Lung microvascular endothelial cell (primary cell): ENCODE measurements around the gene CAMK2N1. TPM values are rescaled to one million over a fixed set of nuclear protein-coding genes. Genes with fewer than 3 reads are reported as not detected.
A peak's percentile ranks its signal among the peaks of the same experiment; 100 is the strongest.

Source experiments
- DNase-seq, 2 donors: peaks; one replicate each; pipeline versions ENCODE4 v3.0.0 to v3.0.0-alpha.2; 2010; ENCODE audit warnings: low read depth in 2 of 2
- total RNA-seq: library from RNA; depleted of rRNA; stranded (reverse); fragments of >200 nt; gene quantifications from 2 replicates; pipeline ENCODE4 v1.2.1, GENCODE V29; 2014

Gene CAMK2N1
- total RNA-seq, 1 donor from 2014 or later = 0.40 TPM

DNA sequence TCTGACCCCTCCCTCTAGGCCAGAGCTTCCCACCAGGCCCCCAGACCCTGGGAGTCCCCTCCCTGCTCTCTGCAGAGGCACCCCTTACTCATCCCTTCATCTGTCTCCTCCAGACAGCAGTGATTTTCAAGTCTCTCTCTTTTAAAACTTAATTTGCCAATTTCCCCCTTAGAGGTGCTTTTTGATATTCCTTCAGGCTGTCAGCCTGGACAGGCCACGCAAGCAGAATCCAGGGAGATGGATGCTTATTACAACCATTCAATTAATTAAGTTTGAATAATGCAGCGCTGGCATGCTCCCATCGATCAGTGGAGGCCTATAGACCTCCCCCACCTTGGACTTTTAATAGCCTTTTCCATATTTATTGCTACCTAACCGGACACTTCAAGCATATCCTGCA, 6.2 kb downstream of the CAMK2N1 start:
- DNase-seq = no peak

DNA sequence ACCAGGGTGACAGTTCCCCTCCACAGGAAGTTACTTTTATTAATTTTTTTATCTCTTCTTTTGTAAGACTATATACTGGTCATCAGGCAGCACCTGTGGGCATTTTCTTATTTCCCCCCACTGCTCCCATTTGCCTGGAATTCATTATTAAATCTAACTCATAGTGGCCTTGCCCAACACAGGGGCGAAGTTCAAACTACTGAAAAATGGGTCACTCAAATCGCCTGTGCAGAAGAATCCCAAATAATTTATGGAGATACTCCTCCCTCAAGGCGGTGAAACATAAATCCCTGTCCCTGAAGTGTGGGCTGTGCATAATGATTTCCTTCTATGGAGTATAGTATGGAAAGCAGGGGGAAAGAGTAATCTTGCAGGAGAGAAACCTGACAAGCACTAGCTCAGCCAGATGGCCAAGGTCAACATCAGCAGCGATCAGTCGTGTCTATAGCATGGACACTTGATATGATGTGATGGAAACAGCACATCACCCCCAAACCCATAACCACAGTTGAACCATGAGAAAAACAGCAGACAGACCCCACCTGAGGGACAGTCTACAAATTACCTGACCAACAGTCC, 7.9 kb downstream of the CAMK2N1 start:
- no peak for DNase-seq

DNA sequence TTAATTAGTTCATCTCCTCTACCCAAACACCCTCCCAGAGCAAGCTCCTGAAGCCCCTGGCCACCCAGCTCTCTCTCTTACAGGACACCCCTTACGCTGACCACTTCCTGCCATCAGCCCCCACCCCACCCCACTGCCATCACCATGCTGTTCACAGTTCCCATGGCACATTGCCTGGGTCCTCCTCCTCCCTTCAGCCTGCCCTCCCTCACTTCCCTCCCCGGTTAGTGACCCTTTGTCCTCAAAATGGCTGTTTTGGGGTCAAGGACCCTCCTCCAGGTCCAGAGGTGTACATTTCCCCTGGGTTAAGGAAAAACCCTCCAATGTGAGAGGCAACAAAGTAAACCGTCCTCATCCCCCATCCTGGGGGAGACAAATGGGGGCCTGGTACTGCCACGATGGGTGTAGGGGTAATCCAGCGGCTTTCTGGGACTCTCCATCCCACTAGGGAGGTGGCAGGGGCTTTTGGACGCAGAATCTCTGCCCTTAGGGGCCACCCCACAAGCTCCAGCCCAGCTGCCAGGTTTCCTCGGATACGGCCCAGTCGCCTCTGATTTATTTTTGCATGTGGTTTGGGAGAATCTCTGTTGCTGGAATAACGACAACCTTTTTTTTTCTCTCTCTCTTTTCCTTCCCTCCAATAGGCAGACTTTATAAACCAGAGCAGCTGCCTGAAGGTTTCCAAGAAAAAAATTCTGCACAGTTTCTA, 8.5 kb downstream of the CAMK2N1 start:
- DNase-seq = no peak

DNA sequence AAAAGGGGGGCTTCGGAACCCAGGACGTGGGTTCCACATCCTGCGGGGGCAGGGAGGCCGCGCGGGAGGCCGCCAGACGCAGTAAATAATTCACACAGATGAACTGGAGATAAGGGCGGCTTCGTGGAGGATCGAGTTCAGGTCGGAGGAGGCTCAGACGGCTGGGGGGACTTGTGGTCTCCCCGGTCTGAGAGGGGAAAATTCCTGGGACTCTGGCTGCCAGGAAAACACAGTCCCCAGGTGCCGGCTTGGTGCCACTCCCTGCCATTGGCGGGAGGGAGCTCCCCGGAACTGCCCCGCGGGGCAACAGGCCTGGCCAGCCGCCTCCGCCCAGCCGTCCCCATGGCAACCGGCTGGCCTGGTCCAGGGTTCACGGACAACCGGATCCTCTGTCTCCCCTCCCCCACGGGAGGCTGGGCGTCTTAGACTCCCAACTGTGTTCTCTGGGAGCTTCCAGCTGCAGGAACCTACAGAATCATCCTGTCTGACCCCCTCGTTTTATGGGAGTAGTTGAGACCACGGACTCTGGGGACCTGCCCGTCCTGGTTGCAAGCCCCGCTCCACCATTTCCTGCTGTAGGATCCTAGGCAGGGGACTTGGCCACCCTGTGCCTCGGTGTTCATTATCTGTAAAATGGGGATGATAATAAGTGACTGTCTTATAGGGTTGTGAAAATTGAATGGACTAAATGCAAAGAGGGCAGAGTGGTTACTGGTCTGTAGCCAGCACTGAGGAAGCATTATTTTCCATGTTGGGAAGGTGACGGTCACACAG, 9.6 kb downstream of the CAMK2N1 start:
- DNase-seq = no peak

DNA sequence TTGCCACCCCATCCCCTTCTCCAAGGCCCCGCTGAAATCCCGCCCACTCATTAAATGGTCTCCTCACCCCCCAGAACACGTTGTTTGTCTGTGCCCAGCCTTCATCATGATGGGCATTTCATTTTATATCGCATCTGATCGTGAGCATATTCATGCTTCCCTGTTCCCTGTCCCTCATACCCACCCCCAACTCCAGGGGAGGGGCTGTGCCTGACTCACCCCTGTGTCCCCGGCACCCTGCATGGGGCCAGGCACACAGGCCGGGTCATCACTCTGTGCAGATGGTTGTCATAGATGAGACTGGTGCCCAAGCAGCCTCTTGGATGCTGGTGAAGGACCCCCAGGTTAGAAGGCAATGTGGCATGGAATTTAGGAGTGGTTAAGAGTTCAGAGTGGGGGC, 11.0 kb downstream of the CAMK2N1 start:
- no peak for DNase-seq

DNA sequence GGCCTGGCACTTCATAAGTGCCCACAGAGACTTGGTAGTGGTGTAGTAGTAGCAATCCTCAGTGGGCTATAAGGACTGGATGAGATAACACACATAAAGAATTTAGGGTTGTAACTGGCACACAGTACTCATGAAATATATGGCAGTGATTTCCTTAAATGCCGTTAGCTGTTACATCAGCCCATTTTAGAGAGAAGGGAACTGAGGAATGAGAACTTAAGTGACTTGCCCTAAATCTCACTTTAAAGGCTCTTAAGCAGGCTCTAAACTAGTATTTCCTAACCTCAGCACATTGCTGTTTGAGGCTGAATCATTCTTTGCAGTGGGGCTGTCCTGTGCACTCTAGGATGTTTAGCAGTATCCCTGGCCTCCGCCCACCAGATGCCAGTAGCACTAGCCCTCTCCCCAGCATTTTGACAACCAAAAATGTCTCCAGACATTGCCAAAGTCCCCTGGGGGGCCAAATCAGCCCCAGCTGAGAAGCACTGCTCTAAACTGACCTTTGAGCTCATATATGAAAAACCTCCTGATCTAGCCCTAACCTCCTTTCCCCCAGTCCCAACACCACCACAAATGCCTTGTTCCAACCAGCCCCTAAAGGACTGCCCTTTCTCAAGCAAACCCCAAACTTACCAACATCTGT, 11.6 kb downstream of the CAMK2N1 start:
- no peak for DNase-seq

DNA sequence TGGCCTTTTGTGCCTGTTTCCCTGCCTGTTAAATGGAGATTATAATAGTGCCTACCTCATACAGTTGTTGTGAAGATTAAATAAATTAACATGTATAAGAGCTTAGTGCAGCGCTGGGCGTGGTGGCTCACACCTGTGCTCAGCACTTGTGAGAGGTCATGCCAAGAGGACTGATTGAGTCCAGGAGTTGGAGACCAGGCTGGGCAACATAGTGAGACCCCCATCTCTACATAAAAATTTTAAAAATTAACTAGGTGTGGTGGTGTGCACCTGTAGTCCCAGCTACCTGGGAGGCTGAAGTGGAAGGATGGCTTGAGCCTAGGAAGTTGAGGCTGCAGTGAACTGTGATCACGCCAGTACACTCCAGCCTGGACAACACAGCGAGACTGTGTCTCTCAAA, 12.1 kb downstream of the CAMK2N1 start:
- DNase-seq = no peak

DNA sequence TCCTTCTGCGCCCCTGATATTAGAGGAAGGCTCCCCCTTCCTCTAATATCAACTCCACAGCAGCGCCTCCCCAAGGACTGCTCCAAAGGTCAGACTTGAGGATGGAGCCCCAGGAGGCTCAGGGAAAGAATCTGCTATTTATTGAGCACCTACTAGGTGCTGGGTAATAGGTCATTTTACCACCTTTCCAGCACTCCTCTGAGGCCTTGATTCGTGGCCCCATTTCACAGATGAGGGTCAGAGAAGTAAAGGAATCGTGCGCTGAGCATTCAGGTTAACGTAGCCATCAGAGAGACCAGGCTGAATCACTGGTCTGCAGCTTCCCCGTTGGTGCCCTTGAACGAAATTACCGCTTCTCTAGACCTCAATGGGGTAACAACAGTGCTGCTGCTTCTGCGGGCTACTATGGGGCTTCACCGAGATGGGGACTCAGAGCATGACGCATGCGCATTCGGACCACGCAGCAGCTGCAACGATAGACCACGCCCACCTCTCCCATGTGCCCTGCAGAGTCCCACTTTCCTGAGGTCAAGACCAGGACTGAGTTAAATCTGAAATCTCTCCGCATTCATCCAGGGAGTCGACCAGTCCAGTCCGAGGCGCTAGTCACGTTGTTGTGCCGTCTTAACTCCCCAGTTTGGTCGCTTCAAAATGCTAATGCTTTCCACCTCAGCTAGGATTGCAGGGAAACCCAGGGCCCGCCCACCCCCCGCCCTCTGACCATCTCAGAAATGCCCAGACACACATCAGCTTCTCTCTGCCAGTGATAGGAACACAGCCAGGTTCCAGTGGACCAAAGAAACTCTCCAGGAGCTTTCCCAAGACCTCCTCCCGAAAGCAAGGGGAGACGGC, 12.9 kb downstream of the CAMK2N1 start:
- peak; percentile 43 to 50 for DNase-seq

DNA sequence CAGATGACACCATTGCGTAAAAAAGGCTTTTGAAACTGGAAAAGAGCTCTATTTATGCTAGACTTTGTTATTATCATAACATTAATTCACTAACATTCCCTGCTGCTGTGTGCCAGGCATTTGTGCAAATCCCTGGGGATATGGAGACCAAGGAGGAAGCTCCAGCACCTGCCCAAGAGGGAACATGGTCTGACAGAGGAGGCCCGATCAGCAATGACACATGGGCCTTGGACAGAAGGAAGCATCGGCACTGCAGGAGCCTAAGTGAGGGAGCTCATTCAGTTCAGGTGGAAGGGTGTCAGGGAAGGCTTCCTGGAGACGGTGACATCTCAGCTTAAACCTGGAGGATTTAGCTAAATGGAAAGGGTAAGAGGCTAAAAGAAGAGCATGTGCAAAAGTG, 13.9 kb downstream of the CAMK2N1 start:
- no peak for DNase-seq

DNA sequence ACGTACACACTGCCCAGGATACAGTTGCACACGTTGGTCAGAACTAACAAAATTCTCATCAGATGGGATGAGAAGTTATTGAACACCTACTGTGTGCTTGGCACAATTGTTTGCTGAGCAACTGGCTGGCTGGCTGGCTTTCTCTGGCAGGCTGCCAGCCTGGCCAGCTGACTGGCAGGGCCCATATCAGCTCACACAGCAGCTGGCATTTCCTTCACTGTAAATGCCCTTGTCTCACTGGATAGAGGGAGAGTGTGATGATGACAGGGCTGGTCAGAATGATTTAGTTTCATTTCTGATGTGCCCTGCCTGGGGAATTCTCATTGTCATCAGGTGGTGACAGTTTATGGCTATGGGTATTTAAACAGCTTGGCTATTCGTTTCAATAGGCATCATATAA, 15.8 kb downstream of the CAMK2N1 start:
- peak in 1 of 2 donors; percentile 24 for DNase-seq

DNA sequence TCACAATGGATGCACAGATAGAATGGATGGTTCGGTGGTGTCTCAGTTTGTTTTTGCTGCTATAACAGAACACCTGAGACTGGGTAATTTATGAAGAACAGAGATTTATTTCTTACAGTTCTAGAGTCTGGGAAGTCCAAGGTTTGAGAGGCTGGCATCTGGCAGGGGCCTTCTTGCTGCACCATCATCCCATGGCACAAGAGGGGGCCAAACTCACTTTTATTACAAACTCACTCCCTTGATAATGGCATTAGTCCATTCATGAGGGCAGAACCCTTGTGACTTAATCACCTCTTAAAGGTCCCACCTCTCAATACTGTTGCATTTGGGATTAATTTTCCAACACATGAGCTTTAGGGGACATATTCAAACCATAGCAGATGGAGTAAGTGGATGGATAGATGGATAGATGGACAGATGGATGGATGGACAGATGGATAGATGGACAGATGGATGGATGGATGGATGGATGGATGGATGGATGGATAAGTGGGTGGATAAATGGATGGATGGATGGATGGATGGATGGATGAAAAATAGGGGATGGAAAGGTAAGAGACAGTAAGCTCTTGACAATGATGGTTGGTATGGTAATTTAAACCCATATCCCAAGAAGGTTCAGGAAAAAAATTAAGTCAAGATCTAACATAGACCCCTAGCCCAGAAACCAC, 16.5 kb downstream of the CAMK2N1 start:
- no peak for DNase-seq

DNA sequence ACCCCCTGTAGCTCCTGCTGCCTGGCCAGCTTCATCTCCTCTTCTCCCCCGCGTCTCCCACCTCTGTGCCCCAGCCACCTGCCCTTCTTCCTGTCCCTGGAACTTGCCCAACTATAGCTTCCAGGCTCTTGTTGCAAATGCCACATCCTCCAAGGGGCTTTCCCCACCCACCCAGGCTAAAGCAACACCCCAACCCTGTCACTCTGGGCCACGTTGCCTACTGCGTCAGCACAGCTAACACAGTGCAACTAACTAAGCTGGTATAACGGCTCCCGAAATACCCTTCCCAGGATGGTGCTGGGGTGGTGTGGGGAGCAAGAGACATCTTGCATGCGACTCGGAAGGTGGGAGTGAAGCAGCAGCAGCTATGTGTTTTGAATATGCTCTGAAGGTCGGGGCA, 19.7 kb downstream of the CAMK2N1 start:
- no peak for DNase-seq

DNA sequence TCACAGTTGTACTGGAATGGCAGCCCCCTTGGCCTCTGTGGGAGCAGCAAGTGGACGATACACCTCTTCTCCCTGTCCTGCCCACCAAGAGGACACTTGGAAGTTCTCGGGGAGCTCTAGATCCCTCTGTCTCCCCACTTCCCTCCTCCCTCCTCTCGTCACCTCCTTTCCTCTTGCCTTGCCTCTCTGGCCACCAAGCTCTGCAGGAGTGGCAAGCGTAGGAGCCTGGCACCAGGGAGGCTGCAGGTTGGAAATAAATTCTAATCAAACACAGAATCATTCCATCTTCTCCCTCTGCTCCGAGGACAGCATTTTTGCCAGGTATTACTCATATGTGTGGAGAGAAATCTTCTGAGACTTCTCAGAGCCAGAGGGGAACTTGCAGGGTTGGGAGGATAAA, 20.8 kb downstream of the CAMK2N1 start:
- no peak for DNase-seq

DNA sequence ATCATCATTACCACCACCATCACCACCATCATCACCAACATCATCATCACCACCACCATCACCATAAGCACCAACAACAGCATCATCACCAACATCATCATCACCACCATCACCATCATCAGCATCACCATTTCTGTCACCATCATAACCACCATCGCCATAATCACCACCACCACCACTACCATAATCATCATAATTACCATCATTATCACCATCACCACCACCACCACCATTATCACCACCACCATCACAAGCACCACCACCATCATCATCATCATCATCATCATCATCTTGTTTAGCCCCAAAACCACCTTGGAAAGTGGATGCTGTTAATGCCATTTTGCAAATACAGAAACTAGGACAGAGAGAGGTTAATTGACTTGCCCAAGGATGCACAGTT, 22.5 kb downstream of the CAMK2N1 start:
- no peak for DNase-seq

DNA sequence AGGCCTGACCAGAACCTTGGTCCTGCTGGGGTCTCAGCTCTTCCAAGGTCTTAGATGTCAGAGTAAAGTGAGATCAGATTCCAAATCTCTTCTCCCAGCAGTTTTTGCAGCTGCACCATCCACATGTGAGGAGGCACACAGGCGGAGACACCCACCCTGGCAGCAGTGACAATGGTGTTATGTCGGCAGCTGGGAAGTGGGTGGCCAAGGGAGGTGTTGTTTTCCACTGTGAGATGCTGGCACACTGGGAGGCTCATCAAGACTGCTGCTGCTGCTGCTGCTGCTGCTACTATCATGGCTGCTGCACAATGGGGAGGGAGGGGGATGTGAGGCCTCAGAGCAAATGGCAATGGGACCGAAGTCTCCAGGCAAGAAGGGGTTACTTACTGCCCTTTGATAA, 23.6 kb downstream of the CAMK2N1 start:
- DNase-seq = no peak

DNA sequence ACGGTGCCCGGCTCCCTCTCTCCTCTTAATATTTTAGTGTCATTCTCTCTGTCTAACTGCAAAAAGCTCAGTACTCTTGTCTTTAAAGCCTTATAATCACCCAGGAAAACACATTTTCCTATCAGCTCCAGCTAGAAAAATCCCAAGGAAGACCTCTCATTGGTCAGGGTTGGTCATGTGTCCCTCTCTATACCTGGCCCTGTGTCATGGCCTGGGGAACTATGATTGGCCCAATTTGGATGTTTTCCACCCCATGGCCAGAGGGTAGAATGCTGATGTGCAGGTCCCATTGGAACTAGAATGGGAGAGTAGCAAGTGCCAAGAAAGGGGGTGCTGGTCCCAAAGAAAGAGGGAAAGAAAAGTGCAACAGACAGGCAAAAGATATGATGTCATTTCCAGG, 27.3 kb downstream of the CAMK2N1 start:
- no peak for DNase-seq

DNA sequence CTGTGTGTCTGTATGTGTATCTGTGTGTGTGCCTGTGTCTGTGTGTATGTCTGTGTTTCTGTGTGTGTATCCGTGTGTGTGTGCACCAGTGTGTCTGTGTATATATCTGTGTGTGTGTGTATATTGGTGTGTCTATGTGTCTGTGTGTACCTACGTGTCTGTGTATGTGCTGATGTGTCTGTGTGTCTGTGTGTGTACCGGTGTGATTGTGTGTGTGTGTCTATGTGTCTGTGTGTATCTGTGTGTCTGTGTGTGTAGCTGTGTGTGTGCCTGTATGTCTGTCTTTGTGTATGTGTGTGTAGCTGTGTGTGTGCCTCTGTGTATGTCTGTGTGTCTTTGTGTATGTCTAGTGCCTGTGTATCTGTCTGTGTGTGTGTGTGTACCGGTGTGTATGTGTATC, 32.0 kb downstream of the CAMK2N1 start:
- no peak for DNase-seq

DNA sequence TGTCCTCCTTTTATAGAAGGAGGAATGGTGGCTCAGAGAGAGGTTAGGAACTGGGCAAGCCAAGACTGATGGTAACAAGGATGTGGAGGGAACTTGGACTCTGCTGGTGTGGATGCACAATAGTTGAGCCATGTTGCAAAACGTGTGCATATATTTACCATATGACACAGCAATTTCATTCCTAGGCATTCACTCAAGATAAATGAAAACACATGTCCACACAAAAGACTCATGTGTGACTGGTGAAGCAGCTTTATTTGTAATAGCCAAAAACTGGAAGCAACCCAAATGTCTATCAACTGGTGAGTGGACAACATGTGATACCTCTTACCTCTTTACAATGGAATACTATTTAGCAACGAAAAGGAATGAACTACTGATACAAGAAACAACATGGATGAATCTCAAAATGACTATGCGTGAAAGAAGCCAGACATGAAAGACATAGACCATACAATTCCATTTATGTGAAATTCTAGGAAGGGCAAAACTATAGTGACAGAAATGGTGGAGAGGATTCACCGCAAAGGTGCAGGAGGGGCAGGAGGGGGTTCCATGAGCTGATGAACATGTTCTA, 36.2 kb downstream of the CAMK2N1 start:
- DNase-seq = no peak

DNA sequence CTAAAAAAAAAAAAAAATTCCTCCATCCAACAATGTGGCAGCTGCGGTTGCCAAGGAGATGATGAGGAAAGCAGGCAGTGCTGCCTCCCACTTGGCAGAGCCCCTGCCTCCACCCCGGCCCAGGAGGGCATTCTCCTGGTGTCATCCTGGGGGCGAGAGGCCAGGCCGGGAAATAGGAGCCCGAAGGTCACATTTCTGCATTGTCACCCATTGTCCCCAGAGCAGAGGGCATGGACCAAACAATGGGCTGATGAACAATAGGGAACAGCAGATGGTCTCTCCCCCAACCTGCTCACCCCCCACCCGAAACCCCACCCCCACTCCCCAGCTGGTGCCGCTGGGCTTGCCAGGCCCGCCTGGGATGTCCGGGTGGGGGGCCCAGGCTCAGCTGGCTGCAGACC, 37.3 kb downstream of the CAMK2N1 start:
- DNase-seq = no peak

DNA sequence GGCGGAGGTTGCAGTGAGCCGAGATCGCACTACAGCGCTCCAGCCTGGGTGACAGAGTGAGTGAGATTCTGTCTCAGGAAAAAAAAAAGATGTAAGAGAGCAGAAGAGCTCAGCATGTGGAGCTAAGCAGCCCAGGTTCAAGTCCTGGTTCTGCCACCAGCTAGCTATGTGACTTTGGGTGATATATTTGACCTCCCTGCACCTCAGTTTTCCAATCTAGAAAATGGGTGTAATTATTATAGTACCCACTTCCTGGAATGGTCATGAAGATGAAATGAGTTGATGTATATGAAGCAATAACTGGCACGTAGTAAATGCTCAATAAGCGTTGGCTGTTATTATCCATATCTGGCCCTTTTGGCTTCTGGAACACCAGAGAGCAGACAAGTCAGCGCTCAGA, 38.2 kb downstream of the CAMK2N1 start:
- DNase-seq = no peak

DNA sequence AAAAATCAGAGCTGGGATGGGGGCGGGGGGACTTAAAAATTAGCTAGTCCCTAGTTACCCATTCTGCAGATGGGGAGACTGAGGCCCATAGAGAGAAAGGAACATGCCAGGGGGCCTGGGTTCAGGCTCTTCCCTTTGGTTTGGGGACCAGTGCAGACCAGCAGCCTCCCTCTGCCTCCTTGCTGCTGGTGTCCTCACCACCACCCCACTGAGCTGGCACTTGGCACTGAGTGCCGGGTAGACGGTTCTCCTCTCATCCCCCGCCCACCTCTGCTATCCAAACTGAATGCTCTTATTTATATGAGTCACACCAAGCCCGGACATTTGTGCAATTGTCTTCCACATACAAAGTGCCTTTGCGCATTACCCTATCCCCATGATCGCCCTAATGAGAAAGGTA, 39.2 kb downstream of the CAMK2N1 start:
- DNase-seq = no peak
